ENCODE data around the gene CDK5RAP1.

CDK5RAP1 gene

GRCh38 chr20:33338467-33339258, 62.7 kb downstream of the CDK5RAP1 start:
- Histone ChIP-seq H3K27ac (ENCODE audit: extremely low read depth, low read depth, low read length) (no peak overlapping the region), H3K4me3 (ENCODE audit: low read depth, low read length) (no peak overlapping the region), H3K4me1 (ENCODE audit: control insufficient read depth, insufficient read depth, low read length) (no peaks in the 10 kb centered on the region), H3K36me3 (ENCODE audit: control insufficient read depth in 2 of 2, insufficient read depth in 1 of 2, low read length in 2 of 2) (no peaks in the 10 kb centered on the region), H3K9me3 (ENCODE audit: control insufficient read depth, insufficient read depth, low read depth, low read length) (no peaks in the 10 kb centered on the region)
- POLR2A ChIA-PET = no interaction called here
- TF ChIP-seq EGR2 (tag by site-specific recombination; IDR thresholded peaks at IDR 0.05; ENCODE audit: low read depth) = no peak
- no peak for TF ChIP-seq SP2 (tag by site-specific recombination; IDR thresholded peaks at IDR 0.05)
- TF ChIP-seq INSM2 (tag by site-specific recombination; IDR thresholded peaks at IDR 0.05) = no peak
- TF ChIP-seq ZNF121 (tag by site-specific recombination; IDR thresholded peaks at IDR 0.05) = peak; percentile 64; the same call in 1 of the 2 replicates
- no peak for TF ChIP-seq ZNF785 (tag by site-specific recombination; IDR thresholded peaks at IDR 0.05)
- TF ChIP-seq YY1 (tag by site-specific recombination; IDR thresholded peaks at IDR 0.05) = no peak
- TF ChIP-seq ZNF701 (tag by site-specific recombination; IDR thresholded peaks at IDR 0.05) = no peak
- no peak for TF ChIP-seq HIC1 (tag by site-specific recombination; IDR thresholded peaks at IDR 0.05)
- CTCF ChIA-PET = no interaction called here

- H3K4me1 ChIP-seq (ENCODE audit: control insufficient read depth, insufficient read depth, low read length) = no peaks in the 10 kb centered on the region
- H3K27ac ChIP-seq (ENCODE audit: extremely low read depth, low read depth, low read length) = no peak overlapping the region
- no peaks in the 10 kb centered on the region for H3K36me3 ChIP-seq (ENCODE audit: control insufficient read depth in 2 of 2, insufficient read depth in 1 of 2, low read length in 2 of 2)
- no peaks in the 10 kb centered on the region for H3K9me3 ChIP-seq (ENCODE audit: control insufficient read depth, insufficient read depth, low read depth, low read length)
- POLR2A ChIA-PET = no interaction called here
- H3K4me3 ChIP-seq (ENCODE audit: low read depth, low read length) = no peak overlapping the region
- CTCF ChIA-PET = no interaction called here
- TF ChIP-seq EGR2 (tag by site-specific recombination; IDR thresholded peaks at IDR 0.05; ENCODE audit: low read depth) = peak; percentile 33; the same call in 1 of the 2 replicates
- no peak for TF ChIP-seq ZNF561 (tag by site-specific recombination; IDR thresholded peaks at IDR 0.05; ENCODE audit: borderline replicate concordance)
- peak; percentile 81 for TF ChIP-seq SCRT2 (tag by site-specific recombination; IDR thresholded peaks at IDR 0.05)
- no peak for TF ChIP-seq ZNF664 (tag by site-specific recombination; IDR thresholded peaks at IDR 0.05)
- TF ChIP-seq SCRT1 (tag by site-specific recombination; IDR thresholded peaks at IDR 0.05; ENCODE audit: borderline replicate concordance) = 0 out of 2 replicates have a peak, but pooled peaks have one; percentile 29
These were observed 63.7 kb downstream of the CDK5RAP1 start for GRCh38 chr20:33337531-33338165.

- TF ChIP-seq ZNF623 (tag by site-specific recombination; IDR thresholded peaks at IDR 0.05) (no peak), ZNF146 (tag by site-specific recombination; IDR thresholded peaks at IDR 0.05) (no peak), ZNF513 (tag by site-specific recombination; IDR thresholded peaks at IDR 0.05) (peak; percentile 54; the same call in 1 of the 2 replicates)
- Histone ChIP-seq H3K9me3 (ENCODE audit: control insufficient read depth, insufficient read depth, low read depth, low read length) (no peaks in the 10 kb centered on the region), H3K27ac (ENCODE audit: extremely low read depth, low read depth, low read length) (no peak overlapping the region), H3K4me1 (ENCODE audit: control insufficient read depth, insufficient read depth, low read length) (no peaks in the 10 kb centered on the region), H3K36me3 (ENCODE audit: control insufficient read depth in 2 of 2, insufficient read depth in 1 of 2, low read length in 2 of 2) (no peaks in the 10 kb centered on the region), H3K4me3 (ENCODE audit: low read depth, low read length) (no peak overlapping the region)
- CTCF ChIA-PET = no interaction called here
- POLR2A ChIA-PET = no interaction called here
These were observed 64.2 kb downstream of the CDK5RAP1 start for GRCh38 chr20:33337119-33337518.
